Subcutaneous adipose tissue (tissue), 4 donors: Measurements from ENCODE around the gene CSNK1D. TPM values are rescaled to one million over a fixed set of nuclear protein-coding genes. Genes with fewer than 3 reads are reported as not detected.

ENCODE experiments used
- total RNA-seq, 4 donors: library from RNA; depleted of rRNA; stranded (reverse); fragments of >200 nt; gene quantifications; one replicate each; pipeline ENCODE4 v1.1.0, GENCODE V29; 2016
- TF ChIP-seq, protein P1 (sequence below): fragments of 450-650 bp; IDR thresholded peaks from one replicate; pipeline ENCODE4 v1.5.1; 2016; ENCODE audit warnings: low read depth, mild to moderate bottlenecking, control low read depth, antibody characterized with exemption, moderate library complexity

The CSNK1D gene
- total RNA-seq, 4 donors from 2014 or later, result 55.1 to 139 (median 64.5) TPM

DNA sequence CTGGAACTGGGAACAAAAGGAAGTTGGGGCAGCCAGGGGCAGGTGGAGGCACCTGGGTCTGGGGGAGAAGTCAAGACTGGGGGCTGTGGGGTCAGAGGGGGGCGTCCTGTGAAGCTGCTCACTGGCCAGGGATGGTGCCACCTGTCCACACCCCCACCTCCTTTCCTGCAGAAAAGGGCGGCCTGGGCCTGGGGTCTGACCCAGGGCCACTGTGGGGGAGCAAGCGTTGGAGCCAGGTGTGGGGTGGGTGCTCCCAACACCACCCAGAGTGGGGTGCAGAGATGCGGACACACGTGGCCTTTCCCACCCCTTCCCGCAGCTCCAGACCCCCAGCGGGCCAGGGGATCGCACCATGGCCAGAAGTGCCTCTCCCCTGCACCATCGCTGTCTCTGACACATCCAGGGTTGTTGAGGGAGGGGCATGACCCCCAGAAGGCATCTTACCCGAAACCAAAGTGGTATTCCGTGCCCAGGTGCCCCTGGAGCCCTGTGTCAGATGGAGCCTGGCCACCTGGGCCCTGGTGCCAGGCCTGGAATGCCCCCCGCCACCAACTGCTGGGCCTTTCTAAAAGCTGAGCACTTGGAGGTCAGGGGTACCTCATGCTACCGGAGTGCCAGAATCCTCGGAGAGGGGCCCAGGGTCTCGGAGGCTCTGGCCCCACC, 47.2 kb downstream of the CSNK1D start:
- TF ChIP-seq, protein P1, sequence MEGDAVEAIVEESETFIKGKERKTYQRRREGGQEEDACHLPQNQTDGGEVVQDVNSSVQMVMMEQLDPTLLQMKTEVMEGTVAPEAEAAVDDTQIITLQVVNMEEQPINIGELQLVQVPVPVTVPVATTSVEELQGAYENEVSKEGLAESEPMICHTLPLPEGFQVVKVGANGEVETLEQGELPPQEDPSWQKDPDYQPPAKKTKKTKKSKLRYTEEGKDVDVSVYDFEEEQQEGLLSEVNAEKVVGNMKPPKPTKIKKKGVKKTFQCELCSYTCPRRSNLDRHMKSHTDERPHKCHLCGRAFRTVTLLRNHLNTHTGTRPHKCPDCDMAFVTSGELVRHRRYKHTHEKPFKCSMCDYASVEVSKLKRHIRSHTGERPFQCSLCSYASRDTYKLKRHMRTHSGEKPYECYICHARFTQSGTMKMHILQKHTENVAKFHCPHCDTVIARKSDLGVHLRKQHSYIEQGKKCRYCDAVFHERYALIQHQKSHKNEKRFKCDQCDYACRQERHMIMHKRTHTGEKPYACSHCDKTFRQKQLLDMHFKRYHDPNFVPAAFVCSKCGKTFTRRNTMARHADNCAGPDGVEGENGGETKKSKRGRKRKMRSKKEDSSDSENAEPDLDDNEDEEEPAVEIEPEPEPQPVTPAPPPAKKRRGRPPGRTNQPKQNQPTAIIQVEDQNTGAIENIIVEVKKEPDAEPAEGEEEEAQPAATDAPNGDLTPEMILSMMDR, result no peak

DNA sequence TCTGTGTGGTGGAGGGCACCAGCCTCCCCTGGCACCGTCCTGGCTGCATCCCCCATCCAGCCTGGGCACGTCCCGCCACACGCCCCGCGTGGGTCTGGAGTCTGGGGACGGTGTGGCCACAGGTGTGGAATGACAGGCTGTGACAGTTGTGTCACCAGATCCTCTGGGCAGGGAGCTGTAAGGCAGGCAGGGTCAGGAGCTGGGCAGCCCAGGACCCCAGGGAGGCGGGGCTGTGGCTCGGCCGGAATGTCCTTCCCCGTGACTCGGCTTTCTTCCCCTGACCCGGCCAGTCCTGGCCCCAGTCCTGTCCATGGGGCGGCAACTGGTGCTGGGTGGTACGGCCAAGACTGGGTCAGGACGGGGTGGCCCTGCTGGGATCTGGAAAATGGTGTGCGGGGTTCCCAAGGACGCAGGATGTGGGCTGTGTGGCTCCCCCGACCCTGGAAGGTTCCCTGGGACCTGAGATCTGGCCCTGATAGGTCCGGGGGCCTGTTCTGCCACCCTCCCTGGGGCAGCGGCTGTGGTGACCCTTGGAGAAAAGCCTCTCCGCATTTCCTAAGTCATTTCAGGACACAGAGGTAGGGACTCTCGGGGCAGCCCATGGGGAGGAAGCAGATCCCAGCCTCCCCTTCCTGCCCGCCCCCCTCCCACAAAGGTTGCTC, 48.0 kb downstream of the CSNK1D start:
- TF ChIP-seq, protein P1, result no peak

DNA sequence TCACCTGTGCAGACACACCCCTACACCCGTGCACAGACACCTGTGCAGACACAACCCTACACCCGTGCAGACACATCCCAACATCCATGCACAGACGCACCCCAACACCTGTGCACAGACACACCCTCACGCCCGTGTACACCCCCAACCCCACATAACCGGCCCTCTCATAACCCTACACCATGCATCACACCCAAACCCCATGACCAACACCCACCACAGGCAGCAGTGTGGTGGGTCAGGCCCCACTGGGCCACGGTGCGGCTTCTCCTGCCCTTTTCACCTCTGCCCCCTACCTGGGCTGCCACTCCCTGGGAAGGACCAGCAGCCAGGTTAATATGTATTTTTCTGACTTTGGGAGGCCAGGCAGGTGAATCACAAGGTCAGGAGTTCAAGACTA, 48.8 kb downstream of the CSNK1D start:
- TF ChIP-seq, protein P1, result no peak

DNA sequence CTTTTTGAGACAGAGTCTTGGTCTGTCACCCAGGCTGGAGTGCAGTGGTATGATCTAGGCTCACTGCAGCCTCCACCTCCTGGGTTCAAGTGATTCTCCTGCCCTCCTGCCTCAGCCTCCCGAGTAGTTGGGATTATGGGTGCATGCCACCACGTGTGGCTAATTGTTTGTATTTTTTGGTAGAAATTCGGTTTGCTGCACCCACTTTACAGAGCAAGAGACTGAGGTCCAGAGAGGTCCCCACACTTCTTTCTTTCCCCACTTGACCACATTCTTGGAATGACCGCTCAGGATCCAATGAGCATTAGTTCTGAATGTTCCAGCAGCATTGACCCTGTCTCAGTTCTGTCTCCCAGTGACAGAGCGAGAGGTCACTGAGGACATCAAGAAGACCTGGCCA, 50.0 kb downstream of the CSNK1D start:
- TF ChIP-seq, protein P1, result no peak

DNA sequence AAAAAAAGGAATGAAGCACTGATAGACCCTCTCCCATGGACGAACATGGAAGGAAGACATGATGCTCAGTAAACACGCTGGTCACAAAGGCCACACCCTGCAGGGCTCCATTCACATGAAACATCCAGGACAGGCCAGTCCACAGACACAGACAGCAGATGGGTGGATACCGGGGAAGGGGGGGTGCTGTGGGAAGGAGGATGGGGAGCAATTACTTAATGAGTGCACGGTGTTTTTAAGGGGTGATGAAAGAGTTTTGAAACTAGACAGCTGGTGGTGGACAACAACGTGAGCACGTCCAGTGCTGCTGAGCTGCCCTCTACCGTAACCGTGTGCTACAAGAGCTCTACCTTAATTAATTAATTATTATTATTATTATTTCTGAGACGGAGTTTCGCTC, 50.7 kb downstream of the CSNK1D start:
- TF ChIP-seq, protein P1, result no peak

DNA sequence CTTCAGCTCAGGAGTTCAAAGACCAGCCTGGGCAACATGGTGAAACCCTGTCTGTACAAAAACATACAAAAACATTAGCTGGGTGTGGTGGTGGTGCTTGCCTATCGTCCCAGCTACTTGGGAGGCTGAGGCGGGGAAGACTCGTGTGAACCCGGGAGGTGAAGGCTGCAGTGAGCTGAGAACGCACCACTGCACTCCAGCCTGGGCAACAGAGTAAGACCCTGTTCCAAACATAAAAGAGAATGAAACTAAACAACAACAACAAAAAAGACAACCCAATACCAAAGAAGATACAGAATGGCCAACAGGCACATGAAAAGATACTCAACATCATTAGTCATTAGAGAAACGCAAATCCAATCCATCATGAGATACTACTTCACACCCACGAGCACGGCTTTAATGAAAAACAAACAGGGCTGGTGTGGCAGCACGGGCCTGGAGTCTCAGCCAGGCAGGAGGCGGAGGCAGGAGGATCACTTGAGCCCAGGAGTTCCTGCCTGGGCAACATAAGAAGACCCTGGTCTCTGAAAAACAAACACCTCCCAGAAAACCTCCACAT, 52.1 kb downstream of the CSNK1D start:
- TF ChIP-seq, protein P1, result no peak

DNA sequence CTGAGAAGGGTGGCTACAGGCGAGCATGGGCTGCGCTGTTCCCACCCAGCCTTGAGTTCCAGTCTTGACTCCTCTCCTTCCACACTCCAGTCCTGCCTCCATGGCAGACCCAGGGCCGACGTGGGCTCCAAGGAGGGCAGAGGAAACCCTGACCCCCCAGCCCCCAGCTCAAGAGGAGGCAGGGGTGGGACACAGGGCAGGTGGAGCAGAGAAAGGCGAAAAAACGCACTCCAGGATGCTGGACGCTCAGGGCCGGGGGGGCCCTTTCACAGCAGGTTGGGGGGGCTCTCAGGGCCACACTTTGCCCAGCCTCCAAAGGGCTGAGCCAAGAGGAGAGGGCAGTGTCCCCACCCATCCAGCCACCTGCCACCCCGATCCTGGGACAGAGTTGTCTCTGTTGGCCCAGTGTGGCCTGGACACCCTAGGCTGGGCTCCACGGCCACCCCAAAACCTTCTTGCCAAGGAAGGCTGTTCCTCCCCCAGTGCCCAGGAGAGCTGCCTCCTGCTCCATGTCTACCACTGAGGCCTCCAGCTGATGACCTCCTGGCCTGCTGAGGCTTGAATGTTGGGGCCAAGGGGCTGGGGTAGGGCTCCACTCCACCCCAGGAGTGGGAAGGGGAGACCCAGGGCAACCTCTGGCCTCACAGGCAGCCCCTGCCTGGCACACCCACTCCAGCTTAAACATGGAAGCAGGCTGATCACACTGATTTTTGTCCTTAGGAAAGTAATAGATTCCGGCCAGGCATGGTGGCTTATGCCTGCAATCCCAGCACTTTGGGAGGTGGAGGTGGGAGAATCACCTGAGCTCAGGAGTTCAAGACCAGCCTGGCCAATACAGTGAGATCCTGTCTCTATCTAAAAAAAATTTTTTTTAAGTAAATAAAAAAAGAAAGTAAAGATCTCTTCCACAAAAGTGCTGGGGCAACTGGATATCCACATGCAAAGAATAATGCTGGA, 53.5 kb downstream of the CSNK1D start:
- TF ChIP-seq, protein P1, result no peak
